GM12878 (cell line): Measurements from ENCODE around the gene PHC1. TPM values are rescaled to one million over a fixed set of nuclear protein-coding genes. Genes with fewer than 3 reads are reported as not detected.
"Not testable (repeated sequence)": the region's sequence is repeated elsewhere in the genome, so short reads cannot be mapped to it uniquely, and the experiment has no call there.

ENCODE experiments used
- ATAC-seq: fragments of 200-7000 bp; cut with Tn5 transposase; 3 replicates; pipeline ENCODE4 v1.9.1; 2020; ENCODE audit warnings: mild to moderate bottlenecking, moderate library complexity
- Bru-seq: library from RNA; stranded (reverse); fragments of 400-500 nt; gene quantifications from one replicate; lab custom pipeline; 2021; lab: Mats Ljungman, UMichigan
- BruChase-seq, 2 experiments: library from RNA; stranded (reverse); fragments of 400-500 nt; gene quantifications; one replicate each; lab custom pipeline; 2021; lab: Mats Ljungman, UMichigan
- BruUV-seq: library from RNA; stranded (reverse); fragments of 400-500 nt; replicated peaks from 2 replicates; lab custom pipeline; 2021; lab: Mats Ljungman, UMichigan
- CTCF ChIA-PET: fragments of 300-600 bp; sonication (Branson Sonifier 250); formaldehyde crosslinking; extraction: SDS; loops from one replicate; lab custom pipeline; 2021; ENCODE audit warnings: inconsistent platforms; lab: Yijun Ruan, JAX
- POLR2A ChIA-PET: fragments of 350-600 bp; formaldehyde crosslinking; extraction: SDS; loops from one replicate; lab custom pipeline; 2021; ENCODE audit warnings: inconsistent platforms; lab: Charles Lee
- RAD21 ChIA-PET: fragments of 300-600 bp; sonication (Branson Sonifier 250); formaldehyde crosslinking; loops from one replicate; lab custom pipeline; 2023; ENCODE audit warnings: antibody characterized with exemption; ENCODE audit not compliant: unreplicated experiment; lab: Charles Lee
- SMC1A ChIA-PET: fragments of 300-600 bp; sonication (Branson Sonifier 250); formaldehyde crosslinking; loops from one replicate; lab custom pipeline; 2023; ENCODE audit not compliant: unreplicated experiment, uncharacterized antibody; lab: Charles Lee
- DNase-seq: peaks from one replicate; pipeline ENCODE4 v3.0.0-alpha.2; 2011; ENCODE audit warnings: low read depth, low spot score
- FAIRE-seq: peaks from 3 replicates; lab custom pipeline; 2011; peaks lifted over from hg19 to GRCh38; lab: Jason Lieb, UNC
- H2AFZ ChIP-seq: 2 replicates; pipeline ENCODE4 v1.6.0; 2011; ENCODE audit warnings: low read depth, low read length, control low read depth; ENCODE audit not compliant: control insufficient read depth
- H3K27ac ChIP-seq: 2 replicates; pipeline ENCODE4 v1.5.1; 2011; ENCODE audit warnings: control low read depth; ENCODE audit not compliant: control insufficient read depth, insufficient read depth
- H3K27me3 ChIP-seq, 2 experiments: replicated peaks in 1 of 2; 2 replicates each; pipeline versions ENCODE4 v1.6.0 to v1.6.1; 2011; ENCODE audit warnings: low read length in 1 of 2; ENCODE audit not compliant: control insufficient read depth in 2 of 2, insufficient read depth in 2 of 2
- H3K36me3 ChIP-seq, 2 experiments: 2 replicates each; pipeline ENCODE4 v1.5.1; 2011; ENCODE audit warnings: low read length in 1 of 2; ENCODE audit not compliant: control insufficient read depth in 2 of 2, insufficient read depth in 2 of 2
- H3K4me1 ChIP-seq: 2 replicates; pipeline ENCODE4 v1.6.1; 2011; ENCODE audit warnings: mild to moderate bottlenecking, low read length, moderate library complexity, mixed read lengths; ENCODE audit not compliant: control insufficient read depth, insufficient read depth
- H3K4me2 ChIP-seq: 2 replicates; pipeline ENCODE4 v1.6.0; 2011; ENCODE audit warnings: control low read depth; ENCODE audit not compliant: control insufficient read depth, insufficient read depth
- H3K4me3 ChIP-seq: fragments of 200-600 bp; sonication (generic); 2 replicates; pipeline ENCODE4 v1.5.1; 2016
- H3K79me2 ChIP-seq: 2 replicates; pipeline ENCODE4 v1.6.0; 2011; ENCODE audit warnings: low read length; ENCODE audit not compliant: control insufficient read depth, insufficient read depth
- H3K9ac ChIP-seq: 2 replicates; pipeline ENCODE4 v1.8.0; 2011; ENCODE audit warnings: low read length, control low read depth, mixed read lengths; ENCODE audit not compliant: control insufficient read depth, insufficient read depth
- H3K9me3 ChIP-seq: replicated peaks from 3 replicates; pipeline ENCODE4 v1.5.1; 2011; ENCODE audit warnings: mild to moderate bottlenecking, low read length; ENCODE audit not compliant: control insufficient read depth, insufficient read depth
- H4K20me1 ChIP-seq: 2 replicates; pipeline ENCODE4 v1.6.0; 2011; ENCODE audit not compliant: control insufficient read depth, insufficient read depth
- BMI1 ChIP-seq: fragments of 450-650 bp; IDR thresholded peaks from 2 replicates; pipeline ENCODE4 v1.6.1; 2016; ENCODE audit warnings: mild to moderate bottlenecking, moderate library complexity, borderline replicate concordance
- DPF2 ChIP-seq: fragments of 450-650 bp; IDR thresholded peaks from 2 replicates; pipeline ENCODE4 v1.6.1; 2017; ENCODE audit warnings: mild to moderate bottlenecking
- EGR1 ChIP-seq, 2 experiments: IDR thresholded peaks; 1 replicate in 1 of 2; 2 replicates in 1 of 2; pipeline ENCODE4 v1.6.1; 2011 to 2012; ENCODE audit warnings: low read depth in 2 of 2, low read length in 2 of 2, borderline replicate concordance in 1 of 2, mild to moderate bottlenecking in 1 of 2, moderate library complexity in 1 of 2
- HDGF ChIP-seq: fragments of 450-650 bp; IDR thresholded peaks from 2 replicates; pipeline ENCODE4 v1.6.1; 2016; ENCODE audit warnings: antibody characterized with exemption
- IKZF1 ChIP-seq: fragments of 450-650 bp; conservative IDR thresholded peaks from 2 replicates; pipeline ENCODE4 v1.6.1; 2017; ENCODE audit warnings: antibody characterized with exemption, mild to moderate bottlenecking
- IKZF2 ChIP-seq, 2 experiments: fragments of 450-650 bp; IDR thresholded peaks; 2 replicates each; pipeline ENCODE4 v1.6.1; 2017; ENCODE audit warnings: mild to moderate bottlenecking in 2 of 2, moderate library complexity in 2 of 2
- NBN ChIP-seq: fragments of 450-650 bp; IDR thresholded peaks from 2 replicates; pipeline ENCODE4 v1.6.1; 2016
- NR2C1 ChIP-seq: fragments of 450-650 bp; IDR thresholded peaks from 2 replicates; pipeline ENCODE4 v1.6.1; 2017; ENCODE audit warnings: antibody characterized with exemption, mild to moderate bottlenecking, moderate library complexity
- NR2F1 ChIP-seq: fragments of 450-650 bp; conservative IDR thresholded peaks from 2 replicates; pipeline ENCODE4 v1.6.1; 2017; ENCODE audit warnings: mild to moderate bottlenecking
- RAD21 ChIP-seq: IDR thresholded peaks from 2 replicates; pipeline ENCODE4 v1.6.1; 2011; ENCODE audit warnings: mild to moderate bottlenecking, low read depth, low read length, moderate library complexity; ENCODE audit not compliant: insufficient read depth
- WGBS: methylation state at CpG from one replicate; pipeline ENCODE4 v1.1.6; 2016; ENCODE audit warnings: low lambda C conversion rate; ENCODE audit not compliant: insufficient replicate concordance, insufficient coverage; ENCODE audit errors: missing lambda C conversion rate; 5-methylcytosine and 5-hydroxymethylcytosine counted together
- in situ Hi-C: fragments of 300-500 bp; cut with MboI; formaldehyde crosslinking; loops from 9 replicates; pipeline ENCODE4 v1.14.3; 2018; ENCODE audit warnings: mixed read lengths
- intact Hi-C: fragments of 100-400 bp; cut with micrococcal nuclease; formaldehyde crosslinking; loops from one replicate; pipeline ENCODE4 v1.14.2; 2022; ENCODE audit not compliant: unreplicated experiment
- long read RNA-seq, 2 experiments: library from polyadenylated mRNA; unstranded; transcript quantifications; one replicate each; pipeline ENCODE4 v2.0.0, GENCODE V29; 2019 to 2020
- polyA minus RNA-seq, 3 experiments: library from RNA; depleted of rRNA, polyadenylated mRNA; stranded (reverse); fragments of >200 nt; gene quantifications; 2 replicates each; pipeline ENCODE4 v1.2.3, GENCODE V29; 2011
- polyA plus RNA-seq, 11 experiments: library from polyadenylated mRNA; depleted of rRNA in 4 of 11; unstranded in 6 of 11; stranded (reverse) in 5 of 11; fragments of >200 nt; fragmentation: Nextera tagmentation in 4 of 11; fragmentation: Illumina TruSeq in 1 of 11; extraction: Ambion mirVana in 4 of 11; extraction: Trizol in 1 of 11; gene quantifications; 1 replicate in 1 of 11; 2 replicates in 10 of 11; pipeline versions ENCODE4 v1.2.1 to v1.2.3, GENCODE V29; 2011 to 2016; ENCODE audit warnings: inconsistent platforms in 2 of 11, missing spikeins in 2 of 11, low read depth in 1 of 11
- total RNA-seq, 4 experiments: library from RNA; depleted of rRNA in 3 of 4; stranded (reverse); fragments of >200 nt in 3 of 4; fragmentation: Illumina TruSeq in 1 of 4; extraction: Trizol in 1 of 4; gene quantifications; 2 replicates each; pipeline versions ENCODE4 v1.2.1 to v1.2.3, GENCODE V29; 2013 to 2021
- TF ChIP-seq, protein P1 (sequence below): fragments of 450-650 bp; IDR thresholded peaks from 2 replicates; pipeline ENCODE4 v1.6.1; 2016; ENCODE audit warnings: mild to moderate bottlenecking, moderate library complexity, borderline replicate concordance
- TF ChIP-seq, protein P2 (sequence below), 3 experiments: IDR thresholded peaks in 2 of 3; conservative IDR thresholded peaks in 1 of 3; 2 replicates each; pipeline ENCODE4 v1.5.1; 2011; ENCODE audit warnings: low read depth in 3 of 3, low read length in 3 of 3, mild to moderate bottlenecking in 3 of 3, control low read depth in 2 of 3, moderate library complexity in 2 of 3, inconsistent platforms in 1 of 3, mixed read lengths in 1 of 3; ENCODE audit not compliant: control insufficient read depth in 2 of 3, insufficient read depth in 1 of 3; ENCODE audit errors: extremely low read depth in 1 of 3

The PHC1 gene
- total RNA-seq (2013; cell fraction: nucleolus; rRNA removed) = 47.9 and 54.4 TPM in 2 replicates
- total RNA-seq (2014; rRNA removed) (1.7 and 2.0 TPM in 2 replicates), total RNA-seq (2014; rRNA removed; fragmentation: Illumina TruSeq; extraction: Trizol) (1.9 and 2.1 TPM in 2 replicates), total RNA-seq (2021) (3.1 and 5.2 TPM in 2 replicates), polyA plus RNA-seq (2011; rRNA removed) (12.9 and 16.3 TPM in 2 replicates), polyA plus RNA-seq (2014; fragmentation: Illumina TruSeq; extraction: Trizol) (3.6 and 4.2 TPM in 2 replicates), polyA plus RNA-seq (2014; fragmentation: Nextera tagmentation; extraction: Ambion mirVana) (under 1 TPM; 0.50 to 0.64 TPM), polyA plus RNA-seq (2014; rRNA removed) (2.9 and 3.6 TPM in 2 replicates), polyA plus RNA-seq (2016; fragmentation: Nextera tagmentation; extraction: Ambion mirVana) (1 to 10 TPM; 1.5 to 2.4 TPM), polyA minus RNA-seq (2011; rRNA and poly(A)+ RNA removed) (10.8 and 12.0 TPM in 2 replicates), Bru-seq, nascent RNA (percentile 50 among the genes with signal in this experiment), BruChase-seq, experiment 1, labeled RNA remaining after a 6-hour chase (percentile 58 among the genes with signal in this experiment), BruChase-seq, experiment 2, labeled RNA remaining after a 2-hour chase (percentile 50 among the genes with signal in this experiment)
- 3.9 TPM for polyA plus RNA-seq (2011; ENCODE audit: low read depth)
- polyA plus RNA-seq (2011; cell fraction: cytosol; rRNA removed) = 18.6 and 19.4 TPM in 2 replicates
- 96.2 and 117 TPM in 2 replicates for polyA plus RNA-seq (2011; cell fraction: nucleus; rRNA removed)
- 4.9 and 5.4 TPM in 2 replicates for polyA plus RNA-seq (2012)
- 7.2 and 9.0 TPM in 2 replicates for polyA minus RNA-seq (2011; cell fraction: cytosol; rRNA and poly(A)+ RNA removed)
- 5.4 and 9.3 TPM in 2 replicates for polyA minus RNA-seq (2011; cell fraction: nucleus; rRNA and poly(A)+ RNA removed)
- long read RNA-seq, experiment 1, partial matches to known transcripts = 0 of 1 reads
- long read RNA-seq, experiment 1, other reads (novel, unspliced or antisense) = 1 of 1 reads
- long read RNA-seq, experiment 2, partial matches to known transcripts = 5 of 10 reads
- long read RNA-seq, experiment 2, other reads (novel, unspliced or antisense) = 5 of 10 reads

GRCh38 chr12:8914033-8914715 is at the start of gene PHC1:
Gene PHC1, plus strand, starts transcription at chr12:8914509. Its CDS starts 3,169 bp downstream, at chr12:8917678.
- Histone ChIP-seq H3K4me2 (peak within 1 kb of the TSS; percentile 98), H3K9ac (peak within 1 kb of the TSS; percentile 34), H2AFZ (peak within 1 kb of the TSS; percentile 86), H3K4me3 (peak within 1 kb of the TSS; percentile 74)
- CTCF ChIA-PET = interaction anchor here (0.9 to 2.0 kb wide), 4 partner anchors 32 to 369 kb away, joined by 4 to 7 read pairs (median 6); partner anchors contain the start of gene M6PR
- H3K79me2 ChIP-seq, FAIRE-seq, H4K20me1 ChIP-seq, H3K36me3 ChIP-seq, H3K27me3 ChIP-seq, in situ Hi-C loops, BruUV-seq, H3K4me1 ChIP-seq, H3K27ac ChIP-seq, H3K9me3 ChIP-seq, DNase-seq: not testable (repeated sequence)
- WGBS = 12% methylated on average over 10 of the region's 57 CpGs
- RAD21 ChIA-PET = interaction anchor here (2.1 kb wide), 1 partner anchor 35 kb away, joined by 14 read pairs; the partner anchor contains the start of gene M6PR
- intact Hi-C loops = loop anchor here (10.0 kb wide), 1 partner anchor 131 kb away; no protein-coding TSS in a partner anchor
- POLR2A ChIA-PET = interaction anchor here (1.2 kb wide), 1 partner anchor 31 kb away, joined by 3 read pairs; no protein-coding TSS in a partner anchor
- peak; percentile 83 for ATAC-seq
- SMC1A ChIA-PET = interaction anchor here (1.5 to 2.8 kb wide), 3 partner anchors 33 to 123 kb away, joined by 4 to 12 read pairs (median 8); partner anchors contain the start of gene M6PR
- TF ChIP-seq RAD21 (peak; percentile 25; the same call in 1 of the 2 replicates), DPF2 (0 out of 2 replicates have a peak, but pooled peaks have one; percentile 16), BMI1 (peak; percentile 96), IKZF2 (IDR thresholded peaks at IDR 0.05) (peak; percentile 46 to 62; a peak in 3 of 4 replicates), EGR1 (IDR thresholded peaks at IDR 0.05; ENCODE audit: borderline replicate concordance in 1 of 2, low read depth in 2 of 2, low read length in 2 of 2) (peak in 1 of 2 experiments; percentile 62; a peak in 1 of 3 replicates), IKZF1 (peak; percentile 62), HDGF (0 out of 2 replicates have a peak, but pooled peaks have one; percentile 35), NBN (0 out of 2 replicates have a peak, but pooled peaks have one; percentile 14), NR2C1 (peak; percentile 80), NR2F1 (0 out of 2 replicates have a peak, but pooled peaks have one; percentile 11)
- TF ChIP-seq, protein P1, sequence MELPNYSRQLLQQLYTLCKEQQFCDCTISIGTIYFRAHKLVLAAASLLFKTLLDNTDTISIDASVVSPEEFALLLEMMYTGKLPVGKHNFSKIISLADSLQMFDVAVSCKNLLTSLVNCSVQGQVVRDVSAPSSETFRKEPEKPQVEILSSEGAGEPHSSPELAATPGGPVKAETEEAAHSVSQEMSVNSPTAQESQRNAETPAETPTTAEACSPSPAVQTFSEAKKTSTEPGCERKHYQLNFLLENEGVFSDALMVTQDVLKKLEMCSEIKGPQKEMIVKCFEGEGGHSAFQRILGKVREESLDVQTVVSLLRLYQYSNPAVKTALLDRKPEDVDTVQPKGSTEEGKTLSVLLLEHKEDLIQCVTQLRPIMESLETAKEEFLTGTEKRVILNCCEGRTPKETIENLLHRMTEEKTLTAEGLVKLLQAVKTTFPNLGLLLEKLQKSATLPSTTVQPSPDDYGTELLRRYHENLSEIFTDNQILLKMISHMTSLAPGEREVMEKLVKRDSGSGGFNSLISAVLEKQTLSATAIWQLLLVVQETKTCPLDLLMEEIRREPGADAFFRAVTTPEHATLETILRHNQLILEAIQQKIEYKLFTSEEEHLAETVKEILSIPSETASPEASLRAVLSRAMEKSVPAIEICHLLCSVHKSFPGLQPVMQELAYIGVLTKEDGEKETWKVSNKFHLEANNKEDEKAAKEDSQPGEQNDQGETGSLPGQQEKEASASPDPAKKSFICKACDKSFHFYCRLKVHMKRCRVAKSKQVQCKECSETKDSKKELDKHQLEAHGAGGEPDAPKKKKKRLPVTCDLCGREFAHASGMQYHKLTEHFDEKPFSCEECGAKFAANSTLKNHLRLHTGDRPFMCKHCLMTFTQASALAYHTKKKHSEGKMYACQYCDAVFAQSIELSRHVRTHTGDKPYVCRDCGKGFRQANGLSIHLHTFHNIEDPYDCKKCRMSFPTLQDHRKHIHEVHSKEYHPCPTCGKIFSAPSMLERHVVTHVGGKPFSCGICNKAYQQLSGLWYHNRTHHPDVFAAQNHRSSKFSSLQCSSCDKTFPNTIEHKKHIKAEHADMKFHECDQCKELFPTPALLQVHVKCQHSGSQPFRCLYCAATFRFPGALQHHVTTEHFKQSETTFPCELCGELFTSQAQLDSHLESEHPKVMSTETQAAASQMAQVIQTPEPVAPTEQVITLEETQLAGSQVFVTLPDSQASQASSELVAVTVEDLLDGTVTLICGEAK = peak; percentile 18; the same call in 1 of the 2 replicates
- TF ChIP-seq, protein P2, sequence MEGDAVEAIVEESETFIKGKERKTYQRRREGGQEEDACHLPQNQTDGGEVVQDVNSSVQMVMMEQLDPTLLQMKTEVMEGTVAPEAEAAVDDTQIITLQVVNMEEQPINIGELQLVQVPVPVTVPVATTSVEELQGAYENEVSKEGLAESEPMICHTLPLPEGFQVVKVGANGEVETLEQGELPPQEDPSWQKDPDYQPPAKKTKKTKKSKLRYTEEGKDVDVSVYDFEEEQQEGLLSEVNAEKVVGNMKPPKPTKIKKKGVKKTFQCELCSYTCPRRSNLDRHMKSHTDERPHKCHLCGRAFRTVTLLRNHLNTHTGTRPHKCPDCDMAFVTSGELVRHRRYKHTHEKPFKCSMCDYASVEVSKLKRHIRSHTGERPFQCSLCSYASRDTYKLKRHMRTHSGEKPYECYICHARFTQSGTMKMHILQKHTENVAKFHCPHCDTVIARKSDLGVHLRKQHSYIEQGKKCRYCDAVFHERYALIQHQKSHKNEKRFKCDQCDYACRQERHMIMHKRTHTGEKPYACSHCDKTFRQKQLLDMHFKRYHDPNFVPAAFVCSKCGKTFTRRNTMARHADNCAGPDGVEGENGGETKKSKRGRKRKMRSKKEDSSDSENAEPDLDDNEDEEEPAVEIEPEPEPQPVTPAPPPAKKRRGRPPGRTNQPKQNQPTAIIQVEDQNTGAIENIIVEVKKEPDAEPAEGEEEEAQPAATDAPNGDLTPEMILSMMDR (IDR thresholded peaks at IDR 0.05 in 2 of 3, conservative IDR thresholded peaks at IDR 0.05 in 1 of 3; ENCODE audit: control insufficient read depth in 2 of 3, extremely low read depth in 1 of 3, insufficient read depth in 1 of 3, low read depth in 3 of 3, low read length in 3 of 3) = peak; percentile 34 to 43 (median 43); a peak in 4 of 6 replicates
